ENCODE results near the gene MYOM3.

MYOM3 gene
- 0 to 0.07 reads per million in 2 donors for total RNA-seq

GRCh38 chr1:24111996-24112779 lies at the start of gene MYOM3:
TSS of gene MYOM3 (minus strand) at chr1:24112135. CDS start at chr1:24108636, 3,499 bp downstream.
- no peak for DNase-seq

- no peak for DNase-seq
These were observed 49.3 kb upstream of the MYOM3 start for GRCh38 chr1:24161270-24161669.

- DNase-seq, result no peak
These were observed 47.4 kb upstream of the MYOM3 start for GRCh38 chr1:24159366-24159765.

GRCh38 chr1:24157918-24158481 lies 46.1 kb upstream of the MYOM3 start:
- DNase-seq, result no peak

DNA sequence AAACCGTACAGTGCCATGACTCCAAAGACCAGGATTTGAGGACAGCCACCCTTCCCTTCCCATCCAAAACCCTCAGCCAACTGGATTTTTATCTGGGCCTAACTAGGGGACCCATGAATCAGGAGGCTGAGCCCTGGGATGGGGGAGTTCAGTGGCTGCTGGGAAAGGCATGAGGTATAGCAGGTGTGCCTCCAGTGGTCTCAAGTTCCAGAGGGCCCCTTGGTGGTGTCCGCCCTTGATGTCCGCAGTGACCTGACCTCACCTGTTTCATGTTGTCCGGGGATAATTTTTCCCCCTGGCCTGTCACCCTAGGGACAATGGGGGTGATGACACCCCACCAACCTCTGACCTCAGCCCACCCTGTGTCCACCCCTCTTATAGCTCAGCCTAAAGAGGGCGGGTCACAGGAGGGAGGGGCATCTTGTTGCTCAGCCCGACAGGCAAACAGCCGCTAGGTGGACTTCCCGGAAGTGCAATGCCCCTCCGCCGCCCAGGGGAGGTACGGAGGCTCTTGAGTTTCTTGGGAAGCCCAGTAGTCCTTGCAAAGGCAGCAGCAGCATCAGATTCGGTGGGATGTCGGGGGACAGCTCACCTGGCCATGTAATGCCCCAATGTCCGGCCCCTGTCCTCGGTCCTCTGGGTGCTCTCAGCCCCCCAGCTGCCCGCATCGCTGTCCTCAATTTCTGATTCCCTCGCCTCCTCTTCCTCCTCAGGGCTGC lies 44.8 kb upstream of the MYOM3 start:
- no peak for DNase-seq

- DNase-seq, result no peak
These were observed 43.3 kb upstream of the MYOM3 start for GRCh38 chr1:24155011-24155782.

DNA sequence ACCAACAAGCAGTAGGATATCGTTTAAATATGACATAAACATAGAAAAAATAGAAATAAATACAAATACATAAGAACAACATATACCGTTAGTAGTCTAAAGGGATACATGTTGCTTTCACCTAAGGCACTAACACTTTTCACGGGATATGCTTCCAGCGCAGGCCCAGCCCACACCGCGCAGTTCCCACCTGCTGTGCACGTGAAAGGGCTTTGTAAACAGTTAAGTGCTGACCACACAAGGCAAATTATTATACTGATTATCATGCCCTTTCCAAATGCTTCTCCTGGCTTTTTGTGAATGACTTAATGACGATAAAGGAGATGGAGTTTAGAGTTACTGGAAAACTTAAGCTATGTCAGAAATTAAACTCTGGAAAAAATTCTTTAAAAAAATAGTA lies 42.3 kb upstream of the MYOM3 start:
- DNase-seq, result no peak

DNA sequence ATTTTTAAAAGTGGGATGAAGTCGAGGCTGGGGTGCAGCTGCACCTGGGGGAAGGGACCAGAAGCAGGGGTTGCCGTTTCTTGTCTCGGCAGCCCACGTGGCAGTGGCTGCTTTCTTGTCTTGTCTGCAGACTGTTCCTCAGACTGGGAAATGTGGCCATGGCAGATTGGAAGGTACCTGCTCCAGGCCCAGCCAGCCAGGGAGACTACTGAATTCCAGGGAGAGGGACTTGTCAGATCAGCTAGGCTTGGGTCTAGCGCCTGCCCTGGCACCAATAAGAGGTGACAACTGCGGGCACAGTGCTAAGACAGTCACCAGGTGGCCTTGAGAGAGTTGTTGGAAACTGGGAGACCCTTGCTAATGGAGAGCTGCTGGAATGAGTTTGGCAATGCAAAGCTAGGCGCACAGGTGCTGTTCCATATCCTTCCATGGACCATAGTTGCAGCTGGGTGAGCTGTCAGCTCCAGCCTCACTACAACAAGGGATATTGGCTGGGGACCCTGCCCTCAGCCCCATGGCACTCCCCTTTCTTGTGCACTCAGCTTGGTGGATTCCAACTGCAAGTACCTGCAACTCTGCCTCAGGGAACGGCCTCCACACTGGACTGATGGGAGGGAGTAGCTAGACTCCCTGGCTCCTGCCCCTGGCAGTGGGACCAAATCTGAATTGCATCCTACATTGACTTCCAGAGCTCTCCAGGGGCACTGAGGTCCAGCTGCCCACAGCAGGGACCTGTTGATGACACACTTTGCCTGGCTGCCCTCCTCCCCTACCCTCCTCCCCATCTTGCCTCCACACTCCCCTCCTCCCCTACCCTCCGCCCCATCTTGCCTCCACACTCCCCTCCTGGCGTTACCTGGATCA lies 40.9 kb upstream of the MYOM3 start:
- DNase-seq, result no peak

- DNase-seq, result no peak
These were observed 39.2 kb upstream of the MYOM3 start for GRCh38 chr1:24151175-24151533.

DNA sequence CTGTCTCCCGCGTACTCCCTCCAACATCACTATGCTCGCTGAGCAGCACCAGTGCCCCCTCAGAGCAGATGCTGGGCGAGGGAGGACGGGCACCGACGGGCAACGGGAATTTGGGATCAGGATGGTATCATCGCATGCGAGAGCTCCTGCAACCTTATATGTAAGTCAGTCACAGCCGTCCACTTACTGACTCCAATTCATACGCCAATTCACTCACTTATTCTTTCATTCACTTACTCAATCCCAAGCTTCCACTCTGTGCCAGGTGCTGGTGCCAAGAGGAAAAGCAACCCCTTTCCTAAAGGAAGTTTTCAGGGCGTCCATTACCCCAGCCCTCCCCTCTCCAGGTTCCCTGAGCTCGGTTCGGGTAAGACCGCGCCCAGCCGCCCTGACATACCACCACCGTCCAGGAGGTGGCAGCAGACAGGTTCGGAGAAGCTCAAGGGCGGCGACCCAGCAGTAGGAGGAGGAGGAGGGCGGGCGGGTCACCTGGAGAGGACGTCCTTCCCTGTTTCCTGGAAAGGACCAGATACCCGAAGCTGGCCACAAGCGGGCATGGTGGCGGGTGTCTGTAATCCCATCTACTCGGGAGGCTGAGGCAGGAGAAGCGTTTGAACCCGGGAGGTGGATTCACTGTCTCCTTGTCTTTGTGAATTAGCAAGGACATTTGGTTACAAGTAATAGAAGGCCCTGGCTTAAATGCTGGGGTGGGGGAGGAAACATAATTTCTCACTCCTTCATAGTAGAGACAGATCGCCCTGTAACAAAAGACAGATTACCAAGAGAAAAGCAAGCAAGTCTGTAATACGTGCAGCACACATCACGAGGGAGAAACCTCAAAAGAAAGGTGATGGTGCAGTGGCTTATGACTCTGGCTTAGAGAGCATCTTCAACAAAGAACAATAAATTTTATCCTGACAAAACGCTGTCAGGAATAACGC lies 38.6 kb upstream of the MYOM3 start:
- peak; percentile 87 for DNase-seq

- DNase-seq, result no peak
These were observed 37.9 kb upstream of the MYOM3 start for GRCh38 chr1:24149866-24150233.

- DNase-seq, result no peak
These were observed 35.9 kb upstream of the MYOM3 start for GRCh38 chr1:24147816-24148215.

DNA sequence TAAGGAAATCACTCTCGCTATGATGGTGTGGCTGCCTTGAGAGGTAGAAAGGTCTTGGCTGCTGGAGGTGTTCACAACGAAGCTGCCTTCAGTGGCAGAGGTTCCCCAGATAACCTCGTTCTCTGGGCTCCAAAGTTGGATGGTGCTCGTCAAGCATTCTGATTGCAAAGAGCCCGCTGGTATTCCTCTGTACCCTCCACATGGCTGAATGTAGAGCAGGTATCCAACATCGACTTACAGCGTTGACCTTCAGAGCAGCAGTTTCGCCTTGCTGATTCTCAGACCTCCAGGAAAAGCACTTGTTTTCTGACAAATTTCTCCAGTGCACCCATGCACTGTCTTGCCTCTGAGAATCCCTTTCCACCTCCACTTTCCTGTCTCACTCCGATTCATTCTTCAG lies 35.3 kb upstream of the MYOM3 start:
- no peak for DNase-seq

GRCh38 chr1:24142546-24143534 lies 30.9 kb upstream of the MYOM3 start, which contains the start of gene IL22RA1:
TSS of gene IL22RA1 (minus strand) at chr1:24143140. CDS start at chr1:24143082, 58 bp downstream.
- no peak for DNase-seq

DNA sequence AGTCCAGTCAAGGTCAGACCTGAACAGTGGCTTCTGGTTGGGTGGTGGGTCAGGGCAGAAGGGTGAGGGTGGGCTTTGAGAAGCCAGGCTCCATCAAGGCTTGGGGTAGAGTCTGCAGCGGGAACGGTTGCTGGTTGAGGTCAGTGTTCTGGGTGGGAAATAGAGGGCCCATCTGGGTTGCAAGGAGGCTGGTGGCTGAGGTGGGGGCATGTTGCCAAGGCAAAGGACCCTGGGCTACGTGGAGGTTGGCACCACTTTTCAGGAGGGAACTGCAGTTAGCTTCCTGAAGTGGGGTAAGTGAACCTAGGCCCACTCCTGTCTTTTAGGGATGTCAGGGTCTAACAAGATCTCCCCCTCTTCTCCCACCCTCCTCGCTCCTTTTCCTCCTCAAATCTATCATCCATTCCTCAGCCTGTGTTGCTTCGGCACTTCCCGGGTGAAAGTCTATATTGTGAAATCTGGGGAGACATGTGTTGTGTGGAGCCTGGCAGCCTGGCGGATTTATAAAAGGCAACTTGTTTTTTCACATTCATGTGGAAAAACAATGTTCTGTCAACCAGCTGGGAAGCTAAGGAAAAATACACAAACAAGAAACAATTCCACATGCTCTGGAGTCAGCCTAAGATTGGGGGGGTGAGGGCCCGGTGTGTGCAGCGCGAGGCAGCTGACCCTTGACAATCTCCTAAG lies 29.5 kb upstream of the MYOM3 start:
- no peak for DNase-seq

GRCh38 chr1:24140741-24141181 lies 28.8 kb upstream of the MYOM3 start:
- no peak for DNase-seq

GRCh38 chr1:24139841-24140425 lies 28.0 kb upstream of the MYOM3 start:
- no peak for DNase-seq

DNA sequence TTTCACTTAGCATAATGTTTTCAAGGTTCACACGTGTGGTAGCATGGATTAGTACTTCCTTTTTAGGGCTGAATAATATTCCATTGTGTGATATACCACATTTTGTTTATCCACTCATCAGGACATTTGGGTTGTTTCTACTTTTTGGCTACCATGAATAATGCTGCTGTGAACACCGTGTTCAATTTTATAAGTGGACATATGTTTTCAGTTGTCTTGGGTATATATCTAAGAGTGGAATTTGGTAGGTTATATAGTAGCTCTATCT lies 27.2 kb upstream of the MYOM3 start:
- DNase-seq, result no peak

All from T-helper 9 cell (primary cell).